KBM-7 (cell line): ENCODE data around the gene SAE1.

Experiments used
- DNase-seq: peaks from one replicate; pipeline ENCODE4 v3.0.0-alpha.2; 2015
- in situ Hi-C: fragments of 300-500 bp; cut with MboI; formaldehyde crosslinking; loops from 2 replicates; pipeline ENCODE4 v1.14.3; 2020; ENCODE audit warnings: low sequenced_read_pairs, low pct_unique_long_range_greater_than_20kb, mixed read lengths

The SAE1 gene

GRCh38 chr19:47228937-47229675 lies 98.5 kb downstream of the SAE1 start:
- in situ Hi-C loops = no loop called here
- DNase-seq = peak; percentile 60

DNA sequence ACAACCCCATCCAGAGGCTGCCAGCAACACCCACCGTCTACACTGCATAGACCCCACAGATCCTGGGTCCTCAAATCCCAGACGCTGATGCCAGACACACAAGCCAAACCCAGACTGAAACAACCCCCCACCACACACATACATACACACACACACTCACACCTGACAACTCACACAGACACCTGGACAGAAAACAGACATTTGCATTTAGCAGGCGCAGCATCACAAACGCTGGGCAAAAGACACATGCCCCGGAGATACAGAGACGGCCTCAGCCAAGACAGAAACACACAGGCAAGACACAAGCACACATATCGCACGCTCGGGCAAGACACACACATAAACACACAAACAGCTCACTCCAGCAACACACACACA lies 99.0 kb downstream of the SAE1 start:
- in situ Hi-C loops = no loop called here
- DNase-seq = peak; percentile 51

DNA sequence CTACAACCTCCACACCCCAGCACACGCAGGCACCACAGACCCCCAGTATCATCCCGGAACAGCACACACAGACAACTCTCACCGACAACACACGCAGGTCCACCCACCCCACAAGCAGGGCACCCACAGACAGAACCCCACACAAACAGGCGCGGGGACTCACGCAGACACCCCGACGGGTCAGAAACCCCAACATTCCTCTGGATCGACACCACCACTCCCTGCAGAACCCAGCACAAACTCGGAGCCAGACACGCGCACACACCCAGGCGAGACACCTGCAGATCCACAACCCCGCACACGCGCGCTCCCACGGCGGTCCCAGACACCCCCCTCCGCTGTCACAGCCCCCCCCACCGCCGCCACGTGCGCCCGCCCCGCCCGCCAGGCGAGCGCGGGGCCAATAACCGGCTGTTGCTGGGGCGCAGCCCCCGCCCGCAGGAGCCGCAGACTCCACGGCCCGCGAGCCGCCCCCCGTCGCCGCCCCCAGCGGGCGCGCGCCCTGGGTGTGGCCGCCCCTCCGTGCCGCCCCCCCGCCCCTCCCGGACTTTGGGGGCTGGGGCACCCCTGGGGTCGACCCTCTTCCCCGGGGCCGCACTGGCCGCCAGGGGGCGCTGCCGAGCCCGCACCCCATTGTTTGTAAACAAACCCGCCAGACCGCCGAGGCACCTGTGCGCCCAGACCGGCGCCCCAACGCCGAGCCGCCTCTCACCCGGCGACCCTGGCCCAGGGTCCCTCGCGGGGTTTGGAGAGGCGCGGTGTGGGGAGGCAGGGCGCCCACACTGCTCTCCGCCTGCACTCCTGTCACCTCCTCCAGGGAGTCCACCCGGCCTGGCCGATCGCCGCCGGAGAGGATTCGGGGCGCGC lies 99.7 kb downstream of the SAE1 start:
- in situ Hi-C loops = no loop called here

GRCh38 chr19:47230921-47231214 lies 100.2 kb downstream of the SAE1 start, which contains the start of gene BBC3:
BBC3 (minus strand) TSS chr19:47231199; CDS start chr19:47228431, 2,768 bp downstream.
- in situ Hi-C loops = no loop called here
- DNase-seq = no peak

More for the DNA sequence above, 99.7 kb downstream of the SAE1 start:
- DNase-seq = peak; percentile 75

GRCh38 chr19:47231215-47232054 lies 100.8 kb downstream of the SAE1 start:
- in situ Hi-C loops = no loop called here
- DNase-seq = peak; percentile 86

- in situ Hi-C loops = no loop called here
Measured at GRCh38 chr19:47232422-47233211, 102.0 kb downstream of the SAE1 start.

GRCh38 chr19:47236072-47236675 lies 105.5 kb downstream of the SAE1 start:
- DNase-seq = no peak
- in situ Hi-C loops = no loop called here

More at GRCh38 chr19:47232422-47233211, 102.0 kb downstream of the SAE1 start:
- peak; percentile 78 for DNase-seq

DNA sequence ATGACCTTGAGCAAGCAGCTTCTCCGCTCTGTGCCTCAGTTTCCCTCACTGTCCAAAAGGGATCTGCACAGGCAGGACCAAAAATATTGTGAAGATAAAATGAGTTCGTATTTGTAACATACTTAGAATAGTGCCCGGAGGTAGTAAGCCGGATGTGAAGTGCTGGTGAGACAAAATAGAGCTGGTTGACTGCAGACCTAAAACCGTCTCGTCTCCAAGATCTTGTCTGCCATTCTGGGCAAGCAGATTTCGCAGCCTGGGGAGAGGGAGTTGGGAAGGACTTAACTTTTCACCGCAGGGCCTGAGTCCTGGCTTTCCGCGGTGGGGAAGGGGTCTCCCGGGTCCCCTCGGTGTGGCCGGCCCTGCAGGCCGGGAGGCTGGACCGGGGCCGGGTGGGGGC lies 108.5 kb downstream of the SAE1 start:
- in situ Hi-C loops = no loop called here
- DNase-seq = no peak

DNA sequence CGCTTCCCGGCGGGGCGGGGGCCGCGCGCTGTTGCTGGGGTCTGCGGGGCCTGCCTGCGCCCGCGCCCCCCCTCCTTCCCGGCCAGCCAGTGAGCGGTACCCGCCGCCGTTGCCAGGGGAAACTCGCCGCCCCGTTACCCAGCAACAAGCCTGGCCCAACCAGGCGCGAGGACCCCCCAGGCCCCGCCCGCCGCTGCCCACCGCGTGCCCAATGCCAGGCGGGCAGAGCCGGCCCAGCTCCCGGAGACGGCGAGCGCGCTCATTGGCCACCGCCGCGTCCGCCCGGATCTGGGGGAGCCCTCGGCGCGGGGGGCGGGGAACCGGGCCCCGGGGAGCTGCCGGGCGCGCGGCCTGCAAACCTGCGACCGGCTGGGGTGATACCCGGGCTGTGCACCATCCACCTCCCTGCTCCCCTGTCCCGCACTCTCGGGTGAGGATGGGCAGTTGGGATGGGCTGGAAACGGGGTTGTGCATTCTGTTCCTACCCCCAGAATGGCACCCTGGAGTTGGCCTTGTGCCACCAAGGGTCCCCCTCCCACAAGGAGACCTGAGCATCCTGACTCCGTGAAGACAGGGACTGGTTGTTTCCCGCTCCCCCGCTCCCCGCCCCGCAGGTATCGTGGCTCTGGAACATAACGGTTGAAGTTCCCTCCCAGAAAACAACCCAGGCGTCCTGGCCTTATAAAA lies 109.1 kb downstream of the SAE1 start:
- in situ Hi-C loops = no loop called here
- no peak for DNase-seq

DNA sequence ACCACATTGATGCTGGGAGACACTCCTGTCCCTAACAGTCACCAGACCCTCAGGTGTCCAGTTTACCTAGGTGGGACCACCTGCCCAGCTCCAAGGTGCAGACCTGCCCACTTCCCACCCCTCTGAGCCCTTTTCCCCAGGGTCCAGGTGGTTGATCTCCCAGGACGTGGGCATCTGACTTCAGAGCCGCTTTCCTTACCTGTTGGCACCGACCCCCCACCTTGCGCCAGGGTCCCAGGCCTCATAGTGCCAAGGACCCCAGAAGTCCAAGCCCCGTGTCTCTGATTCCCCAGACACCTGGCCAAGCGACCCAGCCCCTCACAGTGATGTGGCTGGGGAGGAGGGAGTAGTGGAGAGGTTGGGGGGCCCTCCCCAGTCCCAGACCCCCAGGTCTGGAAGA lies 109.9 kb downstream of the SAE1 start:
- no peak for DNase-seq
- in situ Hi-C loops = no loop called here

- in situ Hi-C loops = no loop called here
- DNase-seq = peak; percentile 65
Measured at GRCh38 chr19:47240996-47241918, 110.6 kb downstream of the SAE1 start.

DNA sequence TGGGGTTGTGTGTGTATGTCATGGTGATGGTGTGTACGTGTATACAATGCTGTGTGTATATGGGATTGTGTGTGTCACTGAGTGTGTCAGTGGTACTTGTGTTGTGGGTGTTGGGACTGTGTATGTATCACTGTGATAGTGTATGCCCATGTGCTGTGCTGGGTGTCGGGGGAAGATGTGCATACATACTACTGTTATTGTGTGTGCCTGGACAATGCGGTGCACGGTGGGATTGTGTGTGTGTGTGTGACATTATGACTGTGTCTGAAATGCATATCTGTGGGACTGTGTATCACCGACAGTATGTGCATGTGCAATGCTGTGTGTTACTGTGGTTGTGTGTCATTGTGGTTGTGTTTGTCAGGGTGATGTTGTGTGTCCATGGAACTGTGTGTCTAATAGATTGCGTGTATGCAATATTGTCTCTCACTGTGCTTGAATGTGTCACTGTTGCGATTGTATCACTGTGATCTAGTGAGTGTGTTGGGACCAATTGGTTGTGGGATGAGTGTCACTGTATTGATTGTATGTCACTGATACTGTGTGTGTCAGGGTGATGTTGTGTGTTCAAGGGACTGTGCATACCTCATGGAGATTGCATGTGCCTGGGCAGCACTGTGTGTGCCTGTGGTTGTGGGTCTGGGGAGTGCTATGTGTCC lies 111.4 kb downstream of the SAE1 start:
- DNase-seq = no peak
- in situ Hi-C loops = no loop called here

- no peak for DNase-seq
- in situ Hi-C loops = no loop called here
Measured at GRCh38 chr19:47243364-47243775, 112.7 kb downstream of the SAE1 start.

DNA sequence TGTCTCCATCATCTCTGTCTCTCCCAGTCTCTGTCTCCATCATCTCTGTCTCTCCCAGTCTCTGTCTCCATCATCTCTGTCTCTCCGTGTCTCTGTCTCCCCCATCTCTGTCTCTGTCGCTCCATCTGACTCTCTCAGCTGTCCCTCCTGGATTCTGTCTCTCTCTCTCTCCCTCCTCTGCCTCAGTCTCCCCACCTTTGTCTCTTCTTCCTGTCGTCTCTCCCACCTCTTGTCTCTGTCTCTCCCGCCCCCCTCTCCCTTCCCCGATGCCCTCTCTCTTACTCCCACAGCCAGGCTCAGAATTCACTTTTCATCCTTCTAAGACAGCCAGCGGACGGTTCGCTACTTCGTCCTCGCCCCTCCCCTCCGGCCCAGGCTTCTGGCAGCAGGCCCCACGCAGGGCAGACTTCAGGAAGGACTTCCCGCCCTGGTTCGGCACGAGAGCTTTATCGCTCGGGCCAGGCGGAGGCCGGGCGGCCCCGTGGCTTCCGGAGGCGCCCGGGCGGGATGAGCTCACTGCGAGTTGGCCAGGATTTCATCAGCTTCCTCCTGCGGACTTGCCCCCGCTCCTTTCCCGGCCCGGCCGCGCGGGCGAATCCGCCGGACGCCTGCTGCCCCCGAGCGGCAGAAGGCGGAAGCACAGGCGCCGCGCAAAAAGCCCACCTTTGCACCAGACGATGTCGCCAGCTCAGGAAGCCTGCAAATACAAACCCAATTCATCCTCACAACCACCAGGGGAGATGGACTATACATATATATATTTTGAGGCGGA lies 113.3 kb downstream of the SAE1 start:
- peak; percentile 99 for DNase-seq
- in situ Hi-C loops = no loop called here

GRCh38 chr19:47247308-47247990 lies 116.8 kb downstream of the SAE1 start:
- peak; percentile 89 for DNase-seq
- in situ Hi-C loops = no loop called here
